ENCODE measurements around the gene NDUFS7.

DNA sequence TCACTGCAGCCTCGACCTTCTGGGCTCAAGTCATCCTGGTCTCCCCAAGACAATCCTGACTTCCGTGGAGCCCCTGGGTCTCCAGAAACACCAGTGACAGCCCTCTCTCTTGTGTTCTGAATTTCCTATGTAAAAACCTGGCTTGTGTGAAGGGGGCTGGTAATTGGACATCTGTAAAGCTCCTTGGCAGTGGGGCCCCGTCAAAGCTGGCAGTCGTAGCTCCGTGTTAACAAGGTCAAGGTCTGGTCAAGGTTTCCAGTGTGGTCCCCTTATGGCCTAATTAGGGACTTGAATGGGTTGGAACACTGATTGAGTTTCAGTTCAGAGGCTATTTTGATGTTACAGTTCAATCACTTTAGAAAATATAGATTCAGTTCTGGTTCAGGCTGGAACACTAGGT lies 32.8 kb upstream of the NDUFS7 start:
- TF ChIP-seq, protein P1, sequence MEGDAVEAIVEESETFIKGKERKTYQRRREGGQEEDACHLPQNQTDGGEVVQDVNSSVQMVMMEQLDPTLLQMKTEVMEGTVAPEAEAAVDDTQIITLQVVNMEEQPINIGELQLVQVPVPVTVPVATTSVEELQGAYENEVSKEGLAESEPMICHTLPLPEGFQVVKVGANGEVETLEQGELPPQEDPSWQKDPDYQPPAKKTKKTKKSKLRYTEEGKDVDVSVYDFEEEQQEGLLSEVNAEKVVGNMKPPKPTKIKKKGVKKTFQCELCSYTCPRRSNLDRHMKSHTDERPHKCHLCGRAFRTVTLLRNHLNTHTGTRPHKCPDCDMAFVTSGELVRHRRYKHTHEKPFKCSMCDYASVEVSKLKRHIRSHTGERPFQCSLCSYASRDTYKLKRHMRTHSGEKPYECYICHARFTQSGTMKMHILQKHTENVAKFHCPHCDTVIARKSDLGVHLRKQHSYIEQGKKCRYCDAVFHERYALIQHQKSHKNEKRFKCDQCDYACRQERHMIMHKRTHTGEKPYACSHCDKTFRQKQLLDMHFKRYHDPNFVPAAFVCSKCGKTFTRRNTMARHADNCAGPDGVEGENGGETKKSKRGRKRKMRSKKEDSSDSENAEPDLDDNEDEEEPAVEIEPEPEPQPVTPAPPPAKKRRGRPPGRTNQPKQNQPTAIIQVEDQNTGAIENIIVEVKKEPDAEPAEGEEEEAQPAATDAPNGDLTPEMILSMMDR (IDR thresholded peaks at IDR 0.05) = no peak
- TF ChIP-seq POLR2AphosphoS5 (IDR thresholded peaks at IDR 0.05) = no peak
- TF ChIP-seq POLR2A (IDR thresholded peaks at IDR 0.05) = no peak
